Measurements from ENCODE around the gene MAML1. TPM values are rescaled to one million over a fixed set of nuclear protein-coding genes. Genes with fewer than 3 reads are reported as not detected.
"Not testable (repeated sequence)": the region's sequence is repeated elsewhere in the genome, so short reads cannot be mapped to it uniquely, and the experiment has no call there.

Gene MAML1
- total RNA-seq, 1 donor from 2014 or later: 11.8 TPM

- Histone ChIP-seq H3K9me3 (replicated peaks) (no peaks in the 10 kb centered on the region), H3K4me1 (peaks cover 5% of the 10 kb centered on the region), H3K27ac (replicated peaks) (no peak overlapping the region), H3K4me3 (no peak overlapping the region), H3K36me3 (no peaks in the 10 kb centered on the region), H3K27me3 (ENCODE audit: low read depth) (no peaks in the 10 kb centered on the region)
- intact Hi-C loops (cut with micrococcal nuclease): no loop called here
- TF ChIP-seq CTCF (IDR thresholded peaks at IDR 0.05; ENCODE audit: borderline replicate concordance): no peak
- DNase-seq: no peak
Measured at GRCh38 chr5:179786861-179787260, 54.2 kb downstream of the MAML1 start.

- Histone ChIP-seq H3K4me1 (peaks cover 20% of the 10 kb centered on the region), H3K9me3 (replicated peaks) (no peaks in the 10 kb centered on the region), H3K27me3 (ENCODE audit: low read depth) (no peaks in the 10 kb centered on the region), H3K4me3 (no peak overlapping the region), H3K36me3 (no peaks in the 10 kb centered on the region), H3K27ac (replicated peaks) (no peak overlapping the region)
- no peak for DNase-seq
- intact Hi-C loops (cut with micrococcal nuclease): no loop called here
- TF ChIP-seq CTCF (IDR thresholded peaks at IDR 0.05; ENCODE audit: borderline replicate concordance): no peak
Measured at GRCh38 chr5:179788193-179788854, 55.7 kb downstream of the MAML1 start.

GRCh38 chr5:179789278-179789677 is 56.7 kb downstream of the MAML1 start:
- H3K36me3 ChIP-seq; H3K27me3 ChIP-seq (ENCODE audit: low read depth); intact Hi-C loops (cut with micrococcal nuclease); H3K4me3 ChIP-seq; H3K27ac ChIP-seq (replicated peaks); DNase-seq; H3K9me3 ChIP-seq (replicated peaks): not testable (repeated sequence)
- peaks cover 29% of the 10 kb centered on the region for H3K4me1 ChIP-seq

- peak overlapping the region; percentile 88 for H3K27ac ChIP-seq (replicated peaks)
- TF ChIP-seq CTCF (IDR thresholded peaks at IDR 0.05; ENCODE audit: borderline replicate concordance): no peak
- no peaks in the 10 kb centered on the region for H3K27me3 ChIP-seq (ENCODE audit: low read depth)
- H3K9me3 ChIP-seq (replicated peaks): no peaks in the 10 kb centered on the region
- peak; percentile 56 for DNase-seq
- no peak overlapping the region for H3K4me3 ChIP-seq
- peaks cover 56% of the 10 kb centered on the region for H3K4me1 ChIP-seq
- no peaks in the 10 kb centered on the region for H3K36me3 ChIP-seq
- intact Hi-C loops (cut with micrococcal nuclease): no loop called here
Measured at GRCh38 chr5:179791881-179792611, 59.4 kb downstream of the MAML1 start.

GRCh38 chr5:179792612-179793467 is 60.2 kb downstream of the MAML1 start:
- peaks cover 7% of the 10 kb centered on the region for H3K36me3 ChIP-seq
- no peaks in the 10 kb centered on the region for H3K27me3 ChIP-seq (ENCODE audit: low read depth)
- intact Hi-C loops (cut with micrococcal nuclease): no loop called here
- peak overlapping the region; percentile 88 for H3K27ac ChIP-seq (replicated peaks)
- H3K4me3 ChIP-seq: peak overlapping the region; percentile 80
- no peak for TF ChIP-seq CTCF (IDR thresholded peaks at IDR 0.05; ENCODE audit: borderline replicate concordance)
- DNase-seq: peak; percentile 51
- peaks cover 63% of the 10 kb centered on the region for H3K4me1 ChIP-seq
- no peaks in the 10 kb centered on the region for H3K9me3 ChIP-seq (replicated peaks)

Data from left ventricle myocardium inferior (tissue), 1 donor.